Ishikawa (cell line): ENCODE measurements around the gene VDR.

ENCODE experiments used
- CEBPB ChIP-seq: IDR thresholded peaks from 2 replicates; pipeline ENCODE4 v1.6.1; 2012
- CREB1 ChIP-seq: IDR thresholded peaks from 2 replicates; pipeline ENCODE4 v1.6.1; 2012; ENCODE audit warnings: low read depth
- EGR1 ChIP-seq: IDR thresholded peaks from 2 replicates; pipeline ENCODE4 v1.6.1; 2012
- EP300 ChIP-seq: IDR thresholded peaks from 2 replicates; pipeline ENCODE4 v1.6.1; 2012; ENCODE audit warnings: borderline replicate concordance
- FOXM1 ChIP-seq: IDR thresholded peaks from 2 replicates; pipeline ENCODE4 v1.6.1; 2012; ENCODE audit warnings: low read depth, borderline replicate concordance
- RAD21 ChIP-seq: IDR thresholded peaks from 2 replicates; pipeline ENCODE4 v1.6.1; 2012; ENCODE audit warnings: low read depth
- TAF1 ChIP-seq: IDR thresholded peaks from 2 replicates; pipeline ENCODE4 v1.6.1; 2012; ENCODE audit warnings: low read depth, mild to moderate bottlenecking
- ZBTB7A ChIP-seq: IDR thresholded peaks from 2 replicates; pipeline ENCODE4 v1.6.1; 2012; ENCODE audit warnings: low read depth
- TF ChIP-seq, protein P1 (sequence below): IDR thresholded peaks from 2 replicates; pipeline ENCODE4 v1.6.1; 2012
- TF ChIP-seq, protein P2 (sequence below): IDR thresholded peaks from 2 replicates; pipeline ENCODE4 v1.6.1; 2012

DNA sequence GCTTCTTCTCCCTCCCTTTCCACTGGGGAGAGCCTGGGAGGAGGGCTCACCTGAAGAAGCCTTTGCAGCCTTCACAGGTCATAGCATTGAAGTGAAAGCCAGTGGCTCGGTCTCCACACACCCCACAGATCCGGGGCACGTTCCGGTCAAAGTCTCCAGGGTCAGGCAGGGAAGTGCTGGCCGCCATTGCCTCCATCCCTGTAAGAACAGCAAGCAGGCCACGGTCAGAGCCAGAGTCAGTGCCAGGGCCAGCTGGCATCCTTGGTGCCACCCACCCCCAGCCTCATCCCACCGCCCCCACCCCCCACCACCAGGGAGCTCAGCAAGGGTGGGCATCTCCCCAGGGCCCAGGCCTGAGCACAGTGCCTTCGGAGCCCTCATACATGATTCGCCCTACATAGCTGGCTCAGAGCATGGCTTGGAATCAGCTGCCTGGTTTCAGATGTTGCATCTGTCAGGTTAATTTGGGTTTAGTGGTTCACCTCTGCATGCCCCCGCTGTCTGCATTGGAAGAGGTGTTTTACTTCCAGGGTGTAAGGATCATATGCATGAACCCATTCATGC is 25.8 kb downstream of the VDR start:
- no peak for TF ChIP-seq EGR1
- TF ChIP-seq CREB1, result no peak
- no peak for TF ChIP-seq EP300
- no peak for TF ChIP-seq ZBTB7A
- no peak for TF ChIP-seq CEBPB
- no peak for TF ChIP-seq TAF1
- no peak for TF ChIP-seq RAD21
- no peak for TF ChIP-seq FOXM1
- TF ChIP-seq, protein P1, sequence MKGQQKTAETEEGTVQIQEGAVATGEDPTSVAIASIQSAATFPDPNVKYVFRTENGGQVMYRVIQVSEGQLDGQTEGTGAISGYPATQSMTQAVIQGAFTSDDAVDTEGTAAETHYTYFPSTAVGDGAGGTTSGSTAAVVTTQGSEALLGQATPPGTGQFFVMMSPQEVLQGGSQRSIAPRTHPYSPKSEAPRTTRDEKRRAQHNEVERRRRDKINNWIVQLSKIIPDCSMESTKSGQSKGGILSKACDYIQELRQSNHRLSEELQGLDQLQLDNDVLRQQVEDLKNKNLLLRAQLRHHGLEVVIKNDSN, result no peak
- TF ChIP-seq, protein P2, sequence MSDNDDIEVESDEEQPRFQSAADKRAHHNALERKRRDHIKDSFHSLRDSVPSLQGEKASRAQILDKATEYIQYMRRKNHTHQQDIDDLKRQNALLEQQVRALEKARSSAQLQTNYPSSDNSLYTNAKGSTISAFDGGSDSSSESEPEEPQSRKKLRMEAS, result no peak
